GM12801 (cell line): ENCODE measurements around the gene UBTD1.

ENCODE experiments used
- TF ChIP-seq, protein P1 (sequence below): IDR thresholded peaks from one replicate; pipeline ENCODE4 v1.5.1; 2011; ENCODE audit warnings: control low read depth; ENCODE audit not compliant: insufficient read length; ENCODE audit errors: extremely low read depth

UBTD1 gene

DNA sequence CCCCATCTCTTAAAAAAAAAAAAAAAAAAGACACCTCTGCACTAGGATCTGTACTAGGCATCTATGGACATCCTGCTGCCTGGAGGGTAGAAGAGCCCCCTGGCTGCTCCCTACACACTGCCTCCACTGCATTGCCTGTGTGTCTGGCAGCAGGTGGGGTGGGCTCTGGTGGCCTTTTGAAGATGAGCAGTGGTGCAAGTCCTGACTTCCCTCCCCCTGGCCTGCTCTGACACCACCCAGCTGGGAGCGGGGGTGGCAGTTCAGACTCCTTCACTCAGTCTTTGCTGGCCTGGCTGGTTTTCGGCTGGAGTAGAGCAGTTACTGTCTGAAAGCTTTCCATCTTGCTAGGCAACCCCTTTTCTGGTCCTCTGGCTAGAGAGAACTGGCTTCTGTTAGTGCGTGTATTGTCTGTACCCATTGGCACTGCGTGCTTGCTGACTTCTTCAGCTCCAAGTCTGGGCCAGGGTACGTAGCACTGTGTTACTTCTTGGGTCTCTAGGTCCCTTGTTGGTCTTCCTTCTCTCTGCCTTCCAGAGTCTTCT lies 108.4 kb downstream of the UBTD1 start:
- TF ChIP-seq, protein P1, sequence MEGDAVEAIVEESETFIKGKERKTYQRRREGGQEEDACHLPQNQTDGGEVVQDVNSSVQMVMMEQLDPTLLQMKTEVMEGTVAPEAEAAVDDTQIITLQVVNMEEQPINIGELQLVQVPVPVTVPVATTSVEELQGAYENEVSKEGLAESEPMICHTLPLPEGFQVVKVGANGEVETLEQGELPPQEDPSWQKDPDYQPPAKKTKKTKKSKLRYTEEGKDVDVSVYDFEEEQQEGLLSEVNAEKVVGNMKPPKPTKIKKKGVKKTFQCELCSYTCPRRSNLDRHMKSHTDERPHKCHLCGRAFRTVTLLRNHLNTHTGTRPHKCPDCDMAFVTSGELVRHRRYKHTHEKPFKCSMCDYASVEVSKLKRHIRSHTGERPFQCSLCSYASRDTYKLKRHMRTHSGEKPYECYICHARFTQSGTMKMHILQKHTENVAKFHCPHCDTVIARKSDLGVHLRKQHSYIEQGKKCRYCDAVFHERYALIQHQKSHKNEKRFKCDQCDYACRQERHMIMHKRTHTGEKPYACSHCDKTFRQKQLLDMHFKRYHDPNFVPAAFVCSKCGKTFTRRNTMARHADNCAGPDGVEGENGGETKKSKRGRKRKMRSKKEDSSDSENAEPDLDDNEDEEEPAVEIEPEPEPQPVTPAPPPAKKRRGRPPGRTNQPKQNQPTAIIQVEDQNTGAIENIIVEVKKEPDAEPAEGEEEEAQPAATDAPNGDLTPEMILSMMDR = no peak

DNA sequence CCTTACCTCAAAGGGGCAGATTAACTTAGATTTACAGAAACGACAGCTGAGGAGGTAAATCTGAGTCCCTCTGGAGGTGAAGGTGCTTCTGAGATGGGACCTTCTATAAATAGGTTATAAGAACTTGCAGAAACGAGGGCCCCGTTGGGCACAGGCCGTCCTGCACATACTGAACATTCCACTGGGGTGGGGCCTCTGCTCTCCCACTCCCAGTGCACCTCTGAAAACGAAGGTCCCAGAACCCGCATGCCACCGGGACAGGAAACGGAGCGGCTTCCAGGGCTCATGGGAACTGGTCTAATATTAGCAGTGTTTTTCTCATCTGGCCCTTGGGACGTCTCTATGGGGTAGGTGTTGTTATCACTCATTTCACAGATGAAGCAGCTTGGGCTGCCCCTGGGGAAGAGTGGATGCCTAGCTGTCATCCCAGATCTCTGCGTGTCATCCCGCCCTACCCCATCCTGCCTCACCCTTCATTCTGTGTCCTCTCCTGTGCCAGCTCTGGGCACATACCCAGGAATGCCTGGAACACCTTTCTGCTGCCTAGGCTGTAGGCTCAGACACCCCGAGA lies 110.4 kb downstream of the UBTD1 start:
- TF ChIP-seq, protein P1 = no peak

- TF ChIP-seq, protein P1 = no peak
These were observed 112.7 kb downstream of the UBTD1 start for GRCh38 chr10:97611473-97611872.

DNA sequence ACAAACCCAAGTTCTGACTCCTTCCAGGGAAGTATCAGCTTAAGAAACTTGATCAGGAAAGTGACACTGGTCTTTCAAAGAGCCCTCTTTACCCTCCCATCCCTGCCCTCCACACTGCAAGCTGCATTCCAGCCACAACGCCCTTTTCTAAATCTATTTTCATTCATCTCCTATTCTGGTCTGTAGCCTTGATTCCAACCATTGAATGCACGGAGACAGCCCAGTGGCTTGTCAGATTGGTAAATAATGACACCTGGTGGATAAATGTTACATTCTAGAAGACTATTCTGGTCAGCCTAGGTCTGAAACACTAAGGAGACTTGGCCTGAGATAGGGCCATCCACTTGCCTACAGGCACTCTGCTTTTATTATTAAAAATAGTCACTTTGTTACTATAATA lies 113.7 kb downstream of the UBTD1 start:
- TF ChIP-seq, protein P1 = no peak

GRCh38 chr10:97618285-97618684 lies 119.6 kb downstream of the UBTD1 start:
- TF ChIP-seq, protein P1 = no peak

- TF ChIP-seq, protein P1 = no peak
These were observed 120.0 kb downstream of the UBTD1 start for GRCh38 chr10:97618733-97619132.
